ENCODE measurements around the gene VAC14.

GRCh38 chr16:70808371-70808770, 7.4 kb upstream of the VAC14 start:
- no peak for TF ChIP-seq EZH2 (IDR thresholded peaks at IDR 0.05; ENCODE audit: insufficient read depth, poor library complexity, severe bottlenecking)
- TF ChIP-seq EZH2phosphoT487 (IDR thresholded peaks at IDR 0.05; ENCODE audit: insufficient read depth, low read depth), result no peak

All from GM23248 (cell line).